HepG2 (cell line): Measurements from ENCODE around the gene ABHD17B. TPM values are rescaled to one million over a fixed set of nuclear protein-coding genes. Genes with fewer than 3 reads are reported as not detected.

Source experiments
- ATAC-seq: fragments of 200-7000 bp; cut with Tn5 transposase; 3 replicates; pipeline ENCODE4 v1.9.1; 2020; ENCODE audit warnings: mild to moderate bottlenecking, moderate library complexity
- BruUV-seq: library from RNA; stranded (reverse); fragments of 400-500 nt; replicated peaks from 2 replicates; lab custom pipeline; 2021; lab: Mats Ljungman, UMichigan
- CTCF ChIA-PET: fragments of 300-600 bp; formaldehyde crosslinking; extraction: SDS; loops from one replicate; lab custom pipeline; 2021; ENCODE audit warnings: low total read pairs, inconsistent platforms, low intra/inter-chr PET ratio; lab: Yijun Ruan, JAX
- POLR2A ChIA-PET: fragments of 350-600 bp; sonication (Branson Sonifier 250); formaldehyde crosslinking; loops from one replicate; lab custom pipeline; 2020; ENCODE audit warnings: antibody characterized with exemption, inconsistent platforms; lab: Yijun Ruan, JAX
- DNase-seq: peaks from one replicate; pipeline ENCODE4 v3.0.0-alpha.2; 2015; ENCODE audit warnings: low spot score
- FAIRE-seq: peaks from 3 replicates; lab custom pipeline; 2011; peaks lifted over from hg19 to GRCh38; lab: Jason Lieb, UNC
- H2AFZ ChIP-seq: one replicate; pipeline ENCODE4 v1.6.1; 2011; ENCODE audit warnings: low read length, inconsistent platforms
- H3K27ac ChIP-seq: fragments of 300-600 bp; 3 replicates; pipeline ENCODE4 v1.8.0; 2011; ENCODE audit warnings: mixed run types, mild to moderate bottlenecking, mixed read lengths, low read length, inconsistent platforms; ENCODE audit not compliant: insufficient read depth; ENCODE audit errors: extremely low read length
- H3K27me3 ChIP-seq, 2 experiments: fragments of 200-600 bp in 1 of 2; 2 replicates in 1 of 2; 3 replicates in 1 of 2; pipeline versions ENCODE4 v1.6.0 to v1.8.0; 2011; ENCODE audit warnings: low read length in 2 of 2, mild to moderate bottlenecking in 2 of 2, moderate library complexity in 2 of 2, inconsistent platforms in 1 of 2; ENCODE audit not compliant: insufficient read depth in 2 of 2, control insufficient read depth in 1 of 2
- H3K36me3 ChIP-seq, 2 experiments: fragments of 200-600 bp in 1 of 2; replicated peaks in 1 of 2; 2 replicates in 1 of 2; 3 replicates in 1 of 2; pipeline versions ENCODE4 v1.5.1 to v1.8.0; 2011; ENCODE audit warnings: low read length in 2 of 2, inconsistent platforms in 1 of 2; ENCODE audit not compliant: insufficient read depth in 2 of 2, control insufficient read depth in 1 of 2
- H3K4me1 ChIP-seq: 2 replicates; pipeline ENCODE4 v1.5.1; 2012; ENCODE audit warnings: low read length, inconsistent platforms; ENCODE audit not compliant: insufficient read depth
- H3K4me2 ChIP-seq: 2 replicates; pipeline ENCODE4 v1.6.0; 2011; ENCODE audit warnings: low read depth, low read length, inconsistent platforms
- H3K4me3 ChIP-seq, 3 experiments: fragments of 200-600 bp in 1 of 3; sonication (generic), shearing (Covaris generic) in 1 of 3; replicated peaks in 1 of 3; 2 replicates each; pipeline ENCODE4 v1.5.1; 2011 to 2016; ENCODE audit warnings: low read length in 3 of 3, inconsistent platforms in 2 of 3, low read depth in 2 of 3, mild to moderate bottlenecking in 2 of 3, control low read depth in 1 of 3, mixed read lengths in 1 of 3; ENCODE audit not compliant: insufficient read depth in 1 of 3
- H3K79me2 ChIP-seq: one replicate; pipeline ENCODE4 v1.6.1; 2011; ENCODE audit warnings: low read length, inconsistent platforms; ENCODE audit not compliant: insufficient read depth
- H3K9ac ChIP-seq: 2 replicates; pipeline ENCODE4 v1.6.0; 2011; ENCODE audit warnings: mild to moderate bottlenecking, low read depth, low read length, inconsistent platforms; ENCODE audit not compliant: insufficient read depth
- H3K9me3 ChIP-seq: 2 replicates; pipeline ENCODE4 v1.5.1; 2012; ENCODE audit warnings: mild to moderate bottlenecking, low read length
- H4K20me1 ChIP-seq: 2 replicates; pipeline ENCODE4 v1.6.0; 2011; ENCODE audit warnings: inconsistent platforms, mild to moderate bottlenecking, low read length, moderate library complexity; ENCODE audit not compliant: insufficient read depth
- BRD4 ChIP-seq: sonication (generic); formaldehyde crosslinking; IDR thresholded peaks from 2 replicates; pipeline ENCODE4 v1.4.0; 2020; ENCODE audit warnings: missing genetic modification reagents
- EEA1 ChIP-seq: sonication (generic); formaldehyde crosslinking; IDR thresholded peaks from 2 replicates; pipeline ENCODE4 v1.5.1; 2020; ENCODE audit warnings: mild to moderate bottlenecking, missing genetic modification reagents, borderline replicate concordance
- NAIF1 ChIP-seq: sonication (generic); formaldehyde crosslinking; IDR thresholded peaks from 2 replicates; pipeline ENCODE4 v1.5.0; 2020; ENCODE audit warnings: mild to moderate bottlenecking, missing genetic modification reagents, borderline replicate concordance
- NR2F6 ChIP-seq, 2 experiments: IDR thresholded peaks; 2 replicates each; pipeline ENCODE4 v1.6.1; 2016; ENCODE audit warnings: antibody characterized with exemption in 1 of 2, mild to moderate bottlenecking in 1 of 2
- ZMYM4 ChIP-seq: sonication (generic); formaldehyde crosslinking; IDR thresholded peaks from 2 replicates; pipeline ENCODE4 v1.8.1; 2023; ENCODE audit warnings: mild to moderate bottlenecking, missing genetic modification reagents
- ZNF550 ChIP-seq: sonication (generic); formaldehyde crosslinking; IDR thresholded peaks from 2 replicates; pipeline ENCODE4 v1.4.0; 2020; ENCODE audit warnings: mild to moderate bottlenecking, missing genetic modification reagents, borderline replicate concordance
- in situ Hi-C: cut with HindIII; loops from 2 replicates; pipeline ENCODE4 v1.10.0; 2017; ENCODE audit warnings: low pct_unique_long_range_greater_than_20kb; ENCODE audit not compliant: extremely low pct_ligation_motif_present
- intact Hi-C: fragments of 100-400 bp; cut with micrococcal nuclease; formaldehyde crosslinking; loops from one replicate; pipeline ENCODE4 v1.10.0; 2022; ENCODE audit not compliant: unreplicated experiment
- polyA plus RNA-seq, 8 experiments: library from polyadenylated mRNA; depleted of rRNA in 3 of 8; stranded (reverse) in 7 of 8; unstranded in 1 of 8; fragments of >200 nt; fragmentation: Illumina TruSeq in 4 of 8; extraction: Trizol in 4 of 8; gene quantifications; 2 replicates each; pipeline versions ENCODE4 v1.2.1 to v1.2.3, GENCODE V29; 2011 to 2016; ENCODE audit warnings: low read depth in 4 of 8, missing spikeins in 1 of 8, mixed read lengths in 1 of 8; ENCODE audit not compliant: insufficient read depth in 1 of 8
- total RNA-seq, 5 experiments: library from RNA; depleted of rRNA; stranded (reverse); fragments of >200 nt; fragmentation: Illumina TruSeq; extraction: Trizol; gene quantifications; 2 replicates each; pipeline ENCODE4 v1.2.3, GENCODE V29; 2016; ENCODE audit warnings: low read depth in 1 of 5
- TF ChIP-seq, protein P1 (sequence below): sonication (generic); formaldehyde crosslinking; IDR thresholded peaks from 2 replicates; pipeline ENCODE4 v1.9.0; 2021; ENCODE audit warnings: missing genetic modification reagents, borderline replicate concordance

The ABHD17B gene
- total and polyA plus RNA-seq, 2 of the 13 experiments (the other 11 are each of a cell fraction or from before 2014, with no cell fraction given) = 11.3 to 22.0 TPM

DNA sequence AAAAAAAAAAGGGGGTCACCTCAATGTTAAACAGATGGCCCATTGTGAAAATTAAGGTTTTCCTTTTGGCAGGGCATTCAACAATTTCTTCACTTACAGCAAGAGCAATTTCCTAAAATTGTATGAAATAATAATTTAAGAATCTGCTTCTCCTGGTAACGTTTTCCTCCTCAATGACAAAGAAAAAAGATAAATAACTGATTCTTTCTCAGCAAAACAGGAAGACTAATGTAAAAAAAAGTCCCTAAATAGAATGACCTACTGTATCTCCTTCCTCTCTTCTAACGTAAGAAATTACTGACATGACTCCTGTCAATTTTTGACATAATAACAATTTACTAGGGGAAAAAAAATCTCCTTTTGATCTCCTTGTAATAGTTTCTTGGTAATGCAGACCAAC lies 25.5 kb downstream of the ABHD17B start (continued):
- no peak for TF ChIP-seq ZMYM4 (CRISPR knock-in tag)
- no peak for TF ChIP-seq NAIF1
- no peak for TF ChIP-seq BRD4
- no peak for TF ChIP-seq ZNF550 (CRISPR knock-in tag)
- no peak for TF ChIP-seq EEA1
- TF ChIP-seq, protein P1, sequence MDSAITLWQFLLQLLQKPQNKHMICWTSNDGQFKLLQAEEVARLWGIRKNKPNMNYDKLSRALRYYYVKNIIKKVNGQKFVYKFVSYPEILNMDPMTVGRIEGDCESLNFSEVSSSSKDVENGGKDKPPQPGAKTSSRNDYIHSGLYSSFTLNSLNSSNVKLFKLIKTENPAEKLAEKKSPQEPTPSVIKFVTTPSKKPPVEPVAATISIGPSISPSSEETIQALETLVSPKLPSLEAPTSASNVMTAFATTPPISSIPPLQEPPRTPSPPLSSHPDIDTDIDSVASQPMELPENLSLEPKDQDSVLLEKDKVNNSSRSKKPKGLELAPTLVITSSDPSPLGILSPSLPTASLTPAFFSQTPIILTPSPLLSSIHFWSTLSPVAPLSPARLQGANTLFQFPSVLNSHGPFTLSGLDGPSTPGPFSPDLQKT (CRISPR knock-in tag) = no peak
- TF ChIP-seq, all 625 proteins: peak for 0

DNA sequence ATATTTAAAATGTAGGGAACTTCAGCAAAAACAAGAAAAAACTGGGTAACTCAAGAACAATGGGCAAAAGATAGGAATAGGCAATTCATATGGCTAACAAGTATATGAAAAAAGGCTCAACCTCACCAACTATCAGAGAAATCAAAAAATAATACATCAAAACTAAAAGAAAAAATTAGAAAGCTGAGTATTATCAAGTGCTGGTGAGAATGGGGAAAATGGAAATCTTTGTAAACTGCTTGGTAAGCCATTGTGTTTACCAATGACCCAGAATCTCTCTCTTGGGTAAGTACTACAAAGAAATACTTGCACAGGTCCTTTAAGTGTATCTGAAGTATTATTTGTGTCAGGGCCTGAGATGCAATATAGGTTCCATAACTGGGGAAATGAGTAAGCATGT lies 27.0 kb downstream of the ABHD17B start:
- Histone ChIP-seq H3K4me1 (peaks cover 34% of the 10 kb centered on the region), H3K36me3 (no peaks in the 10 kb centered on the region), H3K9me3 (peaks cover 11% of the 10 kb centered on the region; the same call in 1 of the 2 replicates), H3K4me3 (no peak overlapping the region), H2AFZ (no peak overlapping the region), H3K27ac (no peak overlapping the region), H3K9ac (no peak overlapping the region), H3K79me2 (peaks cover 74% of the 10 kb centered on the region), H3K4me2 (no peak overlapping the region), H3K27me3 (no peaks in the 10 kb centered on the region), H4K20me1 (peaks cover 13% of the 10 kb centered on the region; the same call in 1 of the 2 replicates)
- DNase-seq (no peak), FAIRE-seq (no peak), ATAC-seq (no peak)
- in situ Hi-C loops = no loop called here
- BruUV-seq = no TSS peak
- POLR2A ChIA-PET = no interaction called here
- CTCF ChIA-PET = no interaction called here
- intact Hi-C loops = no loop called here
- TF ChIP-seq NR2F6 (IDR thresholded peaks at IDR 0.05) (no peak), NR2F6 (CRISPR knock-in tag; IDR thresholded peaks at IDR 0.05) (no peak)
